GM13976 (cell line): ENCODE data around the gene BRPF1.

Experiments used
- DNase-seq: peaks from one replicate; pipeline ENCODE4 v3.0.0; 2012; ENCODE audit warnings: low spot score
- CTCF ChIP-seq: IDR thresholded peaks from 2 replicates; pipeline ENCODE4 v1.5.1; 2012; ENCODE audit warnings: borderline replicate concordance, mild to moderate bottlenecking; ENCODE audit not compliant: insufficient read depth; ENCODE audit errors: extremely low read depth, missing control alignments, control extremely low read depth
- in situ Hi-C: fragments of 300-500 bp; cut with MboI; formaldehyde crosslinking; loops from one replicate; pipeline ENCODE4 v1.12.0; 2022; ENCODE audit warnings: low sequenced_read_pairs, mixed read lengths, inconsistent platforms; ENCODE audit not compliant: unreplicated experiment

BRPF1 gene

GRCh38 chr3:9794400-9794799, 62.9 kb downstream of the BRPF1 start:
- in situ Hi-C loops, result no loop called here
- no peak for DNase-seq
- no peak for TF ChIP-seq CTCF

DNA sequence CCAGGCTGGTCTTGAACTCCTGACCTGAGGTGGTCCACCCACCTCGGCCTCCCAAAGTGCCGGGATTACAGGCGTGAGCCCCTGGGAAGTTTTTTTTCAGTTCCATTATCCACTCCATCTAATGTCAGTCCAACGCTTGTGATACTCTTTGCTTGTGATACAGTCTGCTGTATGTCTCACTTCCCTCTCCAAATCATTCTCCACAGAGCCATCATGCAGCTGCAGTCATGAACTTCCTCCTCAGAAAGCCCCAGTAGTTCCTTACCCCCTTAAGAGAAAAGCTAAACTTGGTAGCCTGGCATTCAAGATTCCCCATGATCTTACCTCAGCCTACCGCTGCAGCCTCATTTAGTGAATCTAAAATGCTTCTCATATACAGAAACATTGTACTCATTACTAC, 63.7 kb downstream of the BRPF1 start:
- DNase-seq, result peak; percentile 43
- no peak for TF ChIP-seq CTCF
- in situ Hi-C loops, result no loop called here

- TF ChIP-seq CTCF, result no peak
- in situ Hi-C loops, result no loop called here
- DNase-seq, result no peak
Observed at GRCh38 chr3:9797196-9797945, 65.8 kb downstream of the BRPF1 start.
